ENCODE results near the gene JOSD2. TPM values are rescaled to one million over a fixed set of nuclear protein-coding genes. Genes with fewer than 3 reads are reported as not detected.

The JOSD2 gene
- total RNA-seq, 1 donor from 2014 or later = 34.7 TPM

DNA sequence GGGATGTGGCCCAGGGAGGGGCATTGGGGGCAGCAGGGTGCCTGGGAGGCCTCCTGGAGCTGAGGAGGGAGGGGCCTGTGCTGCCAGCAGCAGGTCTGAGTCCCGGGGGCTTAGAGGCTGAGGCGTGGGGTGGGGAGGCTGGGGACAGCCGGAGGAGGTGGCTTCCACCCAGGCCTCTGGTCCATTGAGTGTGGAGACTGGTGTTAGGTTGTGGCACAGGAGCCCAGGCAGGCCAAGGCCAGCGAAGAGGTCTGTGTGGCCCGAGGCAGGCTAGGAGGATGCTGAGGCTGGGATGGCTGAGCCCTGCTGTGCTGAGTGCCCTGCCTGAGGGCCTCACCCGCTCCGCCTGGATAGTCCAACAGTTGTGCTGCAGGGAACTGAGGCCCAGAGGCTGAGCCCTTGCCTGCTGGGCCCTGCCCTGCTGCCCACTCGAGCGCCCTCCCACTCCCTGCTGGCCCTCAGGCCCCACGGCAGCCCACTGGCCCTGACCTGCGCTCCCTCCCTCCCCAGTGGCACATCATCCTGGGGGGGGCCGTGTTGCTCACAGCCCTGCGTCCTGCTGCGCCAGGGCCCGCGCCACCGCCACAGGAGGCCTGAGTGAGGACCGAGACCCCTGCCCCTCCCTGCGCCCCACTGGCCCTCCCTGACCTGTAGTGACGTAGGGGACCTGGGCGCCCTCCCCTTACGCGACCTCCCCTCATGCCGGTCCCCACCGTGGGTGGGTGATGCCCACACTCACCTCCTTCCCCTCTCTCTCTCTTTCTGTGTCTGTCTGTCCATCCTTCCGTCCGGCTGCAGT lies 29.4 kb downstream of the JOSD2 start:
- no peaks in the 10 kb centered on the region for H3K9me3 ChIP-seq
- H3K27ac ChIP-seq = no peak overlapping the region
- no peak overlapping the region for H3K4me3 ChIP-seq
- H3K36me3 ChIP-seq = peaks cover 57% of the 10 kb centered on the region
- peaks cover 16% of the 10 kb centered on the region for H3K4me1 ChIP-seq
- TF ChIP-seq, protein P1, sequence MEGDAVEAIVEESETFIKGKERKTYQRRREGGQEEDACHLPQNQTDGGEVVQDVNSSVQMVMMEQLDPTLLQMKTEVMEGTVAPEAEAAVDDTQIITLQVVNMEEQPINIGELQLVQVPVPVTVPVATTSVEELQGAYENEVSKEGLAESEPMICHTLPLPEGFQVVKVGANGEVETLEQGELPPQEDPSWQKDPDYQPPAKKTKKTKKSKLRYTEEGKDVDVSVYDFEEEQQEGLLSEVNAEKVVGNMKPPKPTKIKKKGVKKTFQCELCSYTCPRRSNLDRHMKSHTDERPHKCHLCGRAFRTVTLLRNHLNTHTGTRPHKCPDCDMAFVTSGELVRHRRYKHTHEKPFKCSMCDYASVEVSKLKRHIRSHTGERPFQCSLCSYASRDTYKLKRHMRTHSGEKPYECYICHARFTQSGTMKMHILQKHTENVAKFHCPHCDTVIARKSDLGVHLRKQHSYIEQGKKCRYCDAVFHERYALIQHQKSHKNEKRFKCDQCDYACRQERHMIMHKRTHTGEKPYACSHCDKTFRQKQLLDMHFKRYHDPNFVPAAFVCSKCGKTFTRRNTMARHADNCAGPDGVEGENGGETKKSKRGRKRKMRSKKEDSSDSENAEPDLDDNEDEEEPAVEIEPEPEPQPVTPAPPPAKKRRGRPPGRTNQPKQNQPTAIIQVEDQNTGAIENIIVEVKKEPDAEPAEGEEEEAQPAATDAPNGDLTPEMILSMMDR (IDR thresholded peaks at IDR 0.05) = no peak
- intact Hi-C loops (cut with DNase I) = no loop called here
- peak; percentile 56 for DNase-seq
- ATAC-seq = no peak
- H3K27me3 ChIP-seq = no peaks in the 10 kb centered on the region

DNA sequence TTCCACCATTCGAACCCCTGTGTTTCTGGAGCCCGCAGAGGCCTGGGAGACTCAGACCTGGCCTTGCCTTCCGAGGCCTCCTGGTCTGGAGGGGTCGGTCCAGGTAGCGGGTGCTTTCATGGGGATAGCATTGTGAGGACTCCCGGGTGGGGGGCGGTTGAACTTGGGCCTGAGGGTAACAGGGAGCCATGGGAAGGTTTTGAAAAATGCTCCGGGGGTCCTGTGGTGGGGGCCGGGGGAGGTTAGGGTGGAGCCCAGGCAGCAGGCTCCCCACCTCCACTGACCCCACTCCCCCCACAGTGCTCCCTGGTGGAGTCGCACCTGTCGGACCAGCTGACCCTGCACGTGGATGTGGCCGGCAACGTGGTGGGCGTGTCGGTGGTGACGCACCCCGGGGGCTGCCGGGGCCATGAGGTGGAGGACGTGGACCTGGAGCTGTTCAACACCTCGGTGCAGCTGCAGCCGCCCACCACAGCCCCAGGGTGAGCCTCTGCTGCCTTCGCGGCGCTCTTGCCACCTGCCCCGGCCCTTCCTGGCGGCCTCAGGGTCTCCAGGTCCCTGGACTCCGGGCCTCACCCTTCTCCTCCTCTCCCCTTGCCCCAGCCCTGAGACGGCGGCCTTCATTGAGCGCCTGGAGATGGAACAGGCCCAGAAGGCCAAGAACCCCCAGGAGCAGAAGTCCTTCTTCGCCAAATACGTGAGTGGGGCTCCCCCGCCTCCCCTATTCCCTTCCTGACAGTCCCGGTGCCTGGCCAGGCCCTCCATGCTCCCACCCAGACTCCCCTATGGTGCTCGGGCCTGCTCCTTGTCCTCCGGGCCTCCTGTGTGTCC lies 30.5 kb downstream of the JOSD2 start:
- peaks cover 57% of the 10 kb centered on the region for H3K36me3 ChIP-seq
- H3K4me3 ChIP-seq = no peak overlapping the region
- no peaks in the 10 kb centered on the region for H3K9me3 ChIP-seq
- DNase-seq (peak; percentile 63), ATAC-seq (no peak)
- H3K27me3 ChIP-seq = no peaks in the 10 kb centered on the region
- TF ChIP-seq, protein P1 (IDR thresholded peaks at IDR 0.05) = no peak
- H3K27ac ChIP-seq = no peak overlapping the region
- intact Hi-C loops (cut with DNase I) = no loop called here
- peaks cover 16% of the 10 kb centered on the region for H3K4me1 ChIP-seq

DNA sequence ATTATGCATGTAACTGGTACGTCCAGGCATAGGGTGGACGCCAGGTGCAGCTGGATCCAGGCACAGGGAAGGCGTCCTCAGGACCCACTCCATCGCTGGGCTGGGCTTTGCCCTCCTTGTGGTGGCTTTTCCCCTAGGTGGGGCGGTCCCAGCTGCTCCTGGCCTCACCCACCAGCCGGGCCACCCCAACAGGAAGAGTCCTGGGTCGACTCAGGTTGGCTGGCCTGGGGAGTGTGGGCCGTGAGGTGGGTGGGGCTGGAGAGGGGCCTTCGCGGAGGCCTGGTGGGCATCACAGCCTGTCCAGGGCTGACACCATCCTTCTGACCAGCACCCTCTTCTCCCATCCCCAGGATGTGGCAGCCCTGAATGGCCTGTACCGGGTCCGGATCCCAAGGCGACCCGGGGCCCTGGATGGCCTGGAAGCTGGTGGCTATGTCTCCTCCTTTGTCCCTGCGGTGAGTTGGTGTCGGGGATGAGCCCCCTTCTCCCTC lies 31.2 kb downstream of the JOSD2 start:
- no peak for ATAC-seq
- H3K27ac ChIP-seq = no peak overlapping the region
- TF ChIP-seq, protein P1 (IDR thresholded peaks at IDR 0.05) = no peak
- peaks cover 57% of the 10 kb centered on the region for H3K36me3 ChIP-seq
- DNase-seq = peak; percentile 46
- intact Hi-C loops (cut with DNase I) = no loop called here
- peaks cover 16% of the 10 kb centered on the region for H3K4me1 ChIP-seq
- H3K4me3 ChIP-seq = no peak overlapping the region
- H3K9me3 ChIP-seq = no peaks in the 10 kb centered on the region
- H3K27me3 ChIP-seq = no peaks in the 10 kb centered on the region

DNA sequence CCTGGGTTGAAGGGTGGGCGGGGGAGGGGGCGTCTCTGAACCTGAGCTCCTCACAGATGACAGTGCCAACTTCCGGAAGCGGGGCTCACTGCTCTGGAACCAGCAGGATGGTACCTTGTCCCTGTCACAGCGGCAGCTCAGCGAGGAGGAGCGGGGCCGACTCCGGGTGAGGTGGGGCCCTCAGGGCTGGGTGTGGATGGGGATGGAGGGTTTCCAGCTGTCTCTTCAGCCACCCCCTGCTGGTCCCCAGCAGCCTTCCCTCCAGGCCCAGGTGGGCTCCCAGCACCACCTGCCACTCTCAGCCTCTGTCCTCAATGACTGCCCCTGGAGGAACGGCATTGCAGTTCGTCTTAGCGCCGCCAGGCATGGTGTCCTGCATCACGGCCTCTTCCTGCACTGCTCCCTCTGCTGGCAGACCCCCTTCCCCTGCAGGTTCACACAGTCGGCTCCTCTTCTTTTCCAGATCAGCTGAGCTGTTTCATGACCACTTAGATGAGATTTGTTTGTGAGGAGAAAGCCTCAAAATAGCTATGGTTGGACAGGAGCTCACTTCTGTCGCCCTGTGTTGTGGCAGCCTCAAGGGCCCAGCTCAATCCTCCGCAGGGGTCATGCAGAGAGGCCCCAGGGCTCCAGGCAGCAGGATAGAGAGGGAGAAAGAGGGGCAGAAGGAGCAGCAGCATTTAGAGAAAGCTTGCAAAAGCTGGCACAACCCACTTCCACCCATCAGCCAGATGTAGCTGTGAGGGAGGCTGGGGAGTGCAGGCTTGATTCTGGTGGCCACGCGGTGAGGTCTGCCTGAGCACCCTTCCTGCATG lies 31.9 kb downstream of the JOSD2 start:
- H3K4me1 ChIP-seq = peaks cover 16% of the 10 kb centered on the region
- H3K27me3 ChIP-seq = no peaks in the 10 kb centered on the region
- ATAC-seq (no peak), DNase-seq (peak; percentile 63)
- H3K9me3 ChIP-seq = no peaks in the 10 kb centered on the region
- TF ChIP-seq, protein P1 (IDR thresholded peaks at IDR 0.05) = peak; percentile 26
- H3K4me3 ChIP-seq = no peak overlapping the region
- H3K36me3 ChIP-seq = peaks cover 50% of the 10 kb centered on the region
- intact Hi-C loops (cut with DNase I) = no loop called here
- no peak overlapping the region for H3K27ac ChIP-seq

DNA sequence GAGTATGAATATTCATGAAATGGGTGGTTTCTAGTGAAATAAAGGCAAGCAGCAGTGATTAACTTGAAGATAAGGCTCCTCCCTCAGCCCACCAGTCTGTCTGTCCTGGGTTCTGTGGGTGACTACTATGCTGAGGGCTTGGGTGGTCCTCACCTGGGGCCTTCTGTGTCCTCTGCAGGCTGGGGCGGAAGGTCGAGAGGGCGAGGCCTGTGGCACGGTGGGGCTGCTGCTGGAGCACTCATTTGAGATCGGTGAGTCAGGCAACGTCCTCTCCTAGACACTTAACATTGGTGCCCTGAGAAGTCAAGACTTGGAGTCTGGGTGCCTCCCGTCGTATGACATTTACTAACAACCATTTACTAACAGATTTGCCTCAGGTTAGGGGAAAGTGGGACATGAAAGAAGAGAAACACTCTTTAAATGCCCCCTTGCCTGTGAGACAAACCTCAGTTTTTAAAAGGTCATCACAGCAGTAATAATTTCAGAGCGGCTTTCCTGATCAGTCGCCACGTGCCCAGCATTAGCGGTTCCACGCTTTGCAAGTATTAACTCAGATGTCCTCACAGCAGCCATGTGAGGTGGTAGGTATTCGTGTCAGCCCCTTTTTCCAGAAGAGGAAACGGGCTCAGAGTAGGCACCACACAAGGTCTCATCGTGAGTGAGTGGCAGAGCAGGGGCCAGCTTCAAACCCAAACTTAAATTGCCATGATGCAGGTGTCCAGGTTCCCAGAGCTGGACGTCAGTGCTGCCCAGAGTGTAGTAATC lies 33.1 kb downstream of the JOSD2 start:
- peak overlapping the region; percentile 98 for H3K4me3 ChIP-seq

More for the DNA sequence above, 33.1 kb downstream of the JOSD2 start:
- DNase-seq = peak; percentile 32
- Histone ChIP-seq H3K36me3 (peaks cover 39% of the 10 kb centered on the region), H3K27ac (no peak overlapping the region), H3K4me1 (peaks cover 16% of the 10 kb centered on the region), H3K27me3 (no peaks in the 10 kb centered on the region), H3K9me3 (no peaks in the 10 kb centered on the region)
- ATAC-seq = no peak
- TF ChIP-seq, protein P1 (IDR thresholded peaks at IDR 0.05) = no peak
- intact Hi-C loops (cut with DNase I) = no loop called here
